Activated T-helper 17 cell treated with anti-CD3 and anti-CD28 coated beads, Interleukin-2, amount 50 U/mL, for 72 hours (primary cell): ENCODE results near the gene ERF. TPM values are rescaled to one million over a fixed set of nuclear protein-coding genes. Genes with fewer than 3 reads are reported as not detected.

ENCODE experiments used
- ATAC-seq: fragments of 150-1000 bp; cut with Tn5 transposase; replicated peaks from 2 replicates; pipeline ENCODE4 v1.10.0; 2021; ENCODE audit warnings: mild to moderate bottlenecking, moderate library complexity
- H3K27ac Mint-ChIP-seq: one replicate; pipeline ENCODE4 v1.8.0; 2022; ENCODE audit warnings: mixed read lengths
- H3K27me3 Mint-ChIP-seq: one replicate; pipeline ENCODE4 v1.8.0; 2022; ENCODE audit warnings: mixed read lengths
- H3K36me3 Mint-ChIP-seq: one replicate; pipeline ENCODE4 v1.8.0; 2022; ENCODE audit warnings: low read depth, mild to moderate bottlenecking, mixed read lengths
- H3K4me1 Mint-ChIP-seq: one replicate; pipeline ENCODE4 v1.8.0; 2022; ENCODE audit warnings: mixed read lengths
- H3K4me3 Mint-ChIP-seq: one replicate; pipeline ENCODE4 v1.8.0; 2022; ENCODE audit warnings: mild to moderate bottlenecking, mixed read lengths
- H3K9me3 Mint-ChIP-seq: one replicate; pipeline ENCODE4 v1.8.0; 2022; ENCODE audit warnings: mixed read lengths
- total RNA-seq, 2 donors: library from RNA; stranded (reverse); gene quantifications; one replicate each; pipeline ENCODE4 v1.2.3, GENCODE V29; 2022

Gene ERF
- total RNA-seq, 2 donors from 2014 or later, result 44.8 to 49.7 TPM

GRCh38 chr19:42290523-42291434, 35.9 kb upstream of the ERF start:
- Mint-ChIP-seq H3K27me3 (no peaks in the 10 kb centered on the region), H3K4me3 (no peak overlapping the region), H3K27ac (no peak overlapping the region), H3K36me3 (peaks cover 83% of the 10 kb centered on the region), H3K4me1 (peaks cover 11% of the 10 kb centered on the region), H3K9me3 (no peaks in the 10 kb centered on the region)
- peak; percentile 38 for ATAC-seq

- no peak overlapping the region for H3K27ac Mint-ChIP-seq
- H3K9me3 Mint-ChIP-seq, result no peaks in the 10 kb centered on the region
- H3K4me3 Mint-ChIP-seq, result no peak overlapping the region
- peaks cover 85% of the 10 kb centered on the region for H3K36me3 Mint-ChIP-seq
- no peaks in the 10 kb centered on the region for H3K27me3 Mint-ChIP-seq
- peaks cover 13% of the 10 kb centered on the region for H3K4me1 Mint-ChIP-seq
- no peak for ATAC-seq
Observed at GRCh38 chr19:42290136-42290522, 35.2 kb upstream of the ERF start.

- H3K9me3 Mint-ChIP-seq, result no peaks in the 10 kb centered on the region
- ATAC-seq, result no peak
- H3K4me3 Mint-ChIP-seq, result no peak overlapping the region
- H3K27ac Mint-ChIP-seq, result no peak overlapping the region
- H3K36me3 Mint-ChIP-seq, result peaks cover 89% of the 10 kb centered on the region
- peaks cover 18% of the 10 kb centered on the region for H3K4me1 Mint-ChIP-seq
- H3K27me3 Mint-ChIP-seq, result no peaks in the 10 kb centered on the region
Observed at GRCh38 chr19:42289556-42290041, 34.7 kb upstream of the ERF start.

GRCh38 chr19:42288881-42289555, 34.1 kb upstream of the ERF start:
- no peak overlapping the region for H3K27ac Mint-ChIP-seq
- no peaks in the 10 kb centered on the region for H3K9me3 Mint-ChIP-seq
- no peak overlapping the region for H3K4me3 Mint-ChIP-seq
- no peaks in the 10 kb centered on the region for H3K27me3 Mint-ChIP-seq
- ATAC-seq, result no peak
- peaks cover 84% of the 10 kb centered on the region for H3K36me3 Mint-ChIP-seq
- H3K4me1 Mint-ChIP-seq, result peaks cover 19% of the 10 kb centered on the region

GRCh38 chr19:42288387-42288786, 33.5 kb upstream of the ERF start:
- no peaks in the 10 kb centered on the region for H3K27me3 Mint-ChIP-seq
- H3K36me3 Mint-ChIP-seq, result peaks cover 78% of the 10 kb centered on the region
- no peak for ATAC-seq
- H3K9me3 Mint-ChIP-seq, result no peaks in the 10 kb centered on the region
- no peak overlapping the region for H3K4me3 Mint-ChIP-seq
- no peak overlapping the region for H3K27ac Mint-ChIP-seq
- peaks cover 19% of the 10 kb centered on the region for H3K4me1 Mint-ChIP-seq

GRCh38 chr19:42287827-42288107, 32.8 kb upstream of the ERF start:
- ATAC-seq, result no peak
- peaks cover 19% of the 10 kb centered on the region for H3K4me1 Mint-ChIP-seq
- H3K9me3 Mint-ChIP-seq, result no peaks in the 10 kb centered on the region
- H3K4me3 Mint-ChIP-seq, result no peak overlapping the region
- H3K27ac Mint-ChIP-seq, result no peak overlapping the region
- no peaks in the 10 kb centered on the region for H3K27me3 Mint-ChIP-seq
- H3K36me3 Mint-ChIP-seq, result peaks cover 74% of the 10 kb centered on the region

- H3K4me1 Mint-ChIP-seq, result peaks cover 23% of the 10 kb centered on the region
- H3K9me3 Mint-ChIP-seq, result no peaks in the 10 kb centered on the region
- H3K4me3 Mint-ChIP-seq, result no peak overlapping the region
- H3K27me3 Mint-ChIP-seq, result no peaks in the 10 kb centered on the region
- ATAC-seq, result no peak
- H3K27ac Mint-ChIP-seq, result no peak overlapping the region
- peaks cover 69% of the 10 kb centered on the region for H3K36me3 Mint-ChIP-seq
Observed at GRCh38 chr19:42287017-42287826, 32.3 kb upstream of the ERF start.

- peak overlapping the region; percentile 70 for H3K27ac Mint-ChIP-seq
- H3K27me3 Mint-ChIP-seq, result no peaks in the 10 kb centered on the region
- no peaks in the 10 kb centered on the region for H3K9me3 Mint-ChIP-seq
- no peak for ATAC-seq
- peak overlapping the region; percentile 96 for H3K4me3 Mint-ChIP-seq
- H3K4me1 Mint-ChIP-seq, result peaks cover 23% of the 10 kb centered on the region
- H3K36me3 Mint-ChIP-seq, result peaks cover 61% of the 10 kb centered on the region
Observed at GRCh38 chr19:42286349-42287016, 31.6 kb upstream of the ERF start.

GRCh38 chr19:42285988-42286348, 31.0 kb upstream of the ERF start:
- peak overlapping the region; percentile 96 for H3K4me3 Mint-ChIP-seq
- peaks cover 56% of the 10 kb centered on the region for H3K36me3 Mint-ChIP-seq
- ATAC-seq, result no peak
- peaks cover 22% of the 10 kb centered on the region for H3K4me1 Mint-ChIP-seq
- no peaks in the 10 kb centered on the region for H3K27me3 Mint-ChIP-seq
- H3K27ac Mint-ChIP-seq, result peak overlapping the region; percentile 70
- H3K9me3 Mint-ChIP-seq, result no peaks in the 10 kb centered on the region

GRCh38 chr19:42285541-42285941, 30.6 kb upstream of the ERF start:
- Mint-ChIP-seq H3K36me3 (peaks cover 54% of the 10 kb centered on the region), H3K4me1 (peaks cover 22% of the 10 kb centered on the region), H3K9me3 (no peaks in the 10 kb centered on the region), H3K4me3 (peak overlapping the region; percentile 96), H3K27me3 (no peaks in the 10 kb centered on the region), H3K27ac (peak overlapping the region; percentile 70)
- no peak for ATAC-seq

GRCh38 chr19:42284591-42285341, 29.8 kb upstream of the ERF start:
- Mint-ChIP-seq H3K27me3 (no peaks in the 10 kb centered on the region), H3K9me3 (no peaks in the 10 kb centered on the region), H3K4me1 (peaks cover 22% of the 10 kb centered on the region), H3K36me3 (peaks cover 47% of the 10 kb centered on the region), H3K4me3 (peak overlapping the region; percentile 96), H3K27ac (peak overlapping the region; percentile 92)
- no peak for ATAC-seq

- H3K4me3 Mint-ChIP-seq, result no peak overlapping the region
- ATAC-seq, result peak; percentile 32
Observed at GRCh38 chr19:42284066-42284501, 29.2 kb upstream of the ERF start.

GRCh38 chr19:42283188-42284065, 28.5 kb upstream of the ERF start:
- Mint-ChIP-seq H3K27ac (no peak overlapping the region), H3K4me3 (no peak overlapping the region), H3K36me3 (peaks cover 47% of the 10 kb centered on the region), H3K4me1 (peaks cover 35% of the 10 kb centered on the region), H3K27me3 (no peaks in the 10 kb centered on the region), H3K9me3 (no peaks in the 10 kb centered on the region)
- peak; percentile 73 for ATAC-seq

More at GRCh38 chr19:42284066-42284501, 29.2 kb upstream of the ERF start:
- peaks cover 47% of the 10 kb centered on the region for H3K36me3 Mint-ChIP-seq
- no peaks in the 10 kb centered on the region for H3K9me3 Mint-ChIP-seq
- no peaks in the 10 kb centered on the region for H3K27me3 Mint-ChIP-seq
- no peak overlapping the region for H3K27ac Mint-ChIP-seq
- H3K4me1 Mint-ChIP-seq, result peaks cover 28% of the 10 kb centered on the region
